SU-DHL-6 (cell line): ENCODE data around the gene MTRR.

Source experiments
- EZH2phosphoT487 ChIP-seq: fragments of 200-600 bp; sonication (generic), shearing (Covaris generic); conservative IDR thresholded peaks from 2 replicates; pipeline ENCODE4 v1.6.1; 2018; ENCODE audit warnings: mild to moderate bottlenecking, antibody characterized with exemption, low read length, moderate library complexity, mixed read lengths
- TF ChIP-seq, protein P1 (sequence below): fragments of 200-600 bp; sonication (generic); IDR thresholded peaks from one replicate; pipeline ENCODE4 v1.5.1; 2017; ENCODE audit warnings: antibody characterized with exemption, mild to moderate bottlenecking, low read length, moderate library complexity; ENCODE audit not compliant: insufficient read depth, poor library complexity, severe bottlenecking

DNA sequence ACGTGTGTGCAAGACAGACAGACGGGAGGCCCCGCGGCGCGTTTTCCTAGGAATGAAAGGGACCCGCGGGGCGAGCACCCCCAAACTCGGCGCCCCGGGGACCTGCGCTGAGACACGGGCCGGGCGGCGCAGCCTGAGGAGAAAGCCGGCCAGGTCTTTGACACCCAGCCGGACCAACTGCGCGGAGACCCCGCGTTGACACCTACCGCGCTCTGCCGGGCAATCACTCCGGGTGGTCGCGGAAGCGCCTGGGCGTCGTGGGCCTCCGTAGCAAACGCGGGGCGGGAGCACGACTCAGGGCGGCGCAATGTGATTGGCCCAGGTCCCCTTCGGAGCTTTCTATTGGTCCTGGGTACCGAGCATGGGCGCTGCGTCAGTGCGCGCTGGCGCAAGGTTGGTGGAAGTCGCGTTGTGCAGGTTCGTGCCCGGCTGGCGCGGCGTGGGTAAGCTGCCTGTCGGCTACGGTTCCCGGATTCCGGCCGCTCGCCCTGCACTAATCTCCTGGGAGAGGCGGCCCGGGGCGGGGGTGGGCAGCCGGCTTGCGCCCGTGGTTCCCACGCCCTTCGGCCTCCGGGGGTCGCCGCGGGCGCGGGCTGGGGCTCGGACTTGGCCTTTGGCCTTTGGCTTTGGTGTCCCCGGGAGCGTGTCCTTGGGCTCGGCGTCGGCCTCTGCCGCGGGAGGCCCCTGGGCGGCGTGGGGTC, at the start of gene MTRR, which contains the start of gene FASTKD3:
- TF ChIP-seq, protein P1, sequence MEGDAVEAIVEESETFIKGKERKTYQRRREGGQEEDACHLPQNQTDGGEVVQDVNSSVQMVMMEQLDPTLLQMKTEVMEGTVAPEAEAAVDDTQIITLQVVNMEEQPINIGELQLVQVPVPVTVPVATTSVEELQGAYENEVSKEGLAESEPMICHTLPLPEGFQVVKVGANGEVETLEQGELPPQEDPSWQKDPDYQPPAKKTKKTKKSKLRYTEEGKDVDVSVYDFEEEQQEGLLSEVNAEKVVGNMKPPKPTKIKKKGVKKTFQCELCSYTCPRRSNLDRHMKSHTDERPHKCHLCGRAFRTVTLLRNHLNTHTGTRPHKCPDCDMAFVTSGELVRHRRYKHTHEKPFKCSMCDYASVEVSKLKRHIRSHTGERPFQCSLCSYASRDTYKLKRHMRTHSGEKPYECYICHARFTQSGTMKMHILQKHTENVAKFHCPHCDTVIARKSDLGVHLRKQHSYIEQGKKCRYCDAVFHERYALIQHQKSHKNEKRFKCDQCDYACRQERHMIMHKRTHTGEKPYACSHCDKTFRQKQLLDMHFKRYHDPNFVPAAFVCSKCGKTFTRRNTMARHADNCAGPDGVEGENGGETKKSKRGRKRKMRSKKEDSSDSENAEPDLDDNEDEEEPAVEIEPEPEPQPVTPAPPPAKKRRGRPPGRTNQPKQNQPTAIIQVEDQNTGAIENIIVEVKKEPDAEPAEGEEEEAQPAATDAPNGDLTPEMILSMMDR = no peak
- TF ChIP-seq EZH2phosphoT487 = no peak
